ENCODE measurements around the gene SLC2A5. TPM values are rescaled to one million over a fixed set of nuclear protein-coding genes. Genes with fewer than 3 reads are reported as not detected.

SLC2A5 gene
- total and polyA plus RNA-seq, 2 donors (not counting 3 experiments of a cell fraction or from before 2014, with no cell fraction given), result not detected

GRCh38 chr1:9058465-9058864, 11.0 kb downstream of the SLC2A5 start:
- no peaks in the 10 kb centered on the region for H3K27me3 ChIP-seq (ENCODE audit: control insufficient read depth in 2 of 2, insufficient read depth in 2 of 2, low read length in 2 of 2)
- dilution Hi-C loops (cut with MboI; ENCODE audit: extremely low pct_ligation_motif_present, low sequenced_read_pairs), result no loop called here
- intact Hi-C loops (cut with micrococcal nuclease), result no loop called here
- ChIA-PET POLR2A (no interaction called here), CTCF (interaction anchor here (0.8 to 1.3 kb wide), 8 partner anchors 9 to 433 kb away, joined by 3 to 7 read pairs (median 4); no protein-coding TSS in a partner anchor)
- H3K27ac ChIP-seq (ENCODE audit: insufficient read depth, low read depth, low read length), result no peak overlapping the region
- DNase-seq (ENCODE audit: low read depth, low spot score), result no peak
- no peaks in the 10 kb centered on the region for H3K9me3 ChIP-seq (replicated peaks; ENCODE audit: control insufficient read depth, insufficient read depth, low read length)
- no peaks in the 10 kb centered on the region for H3K9me1 ChIP-seq (replicated peaks; ENCODE audit: control insufficient read depth, extremely low read depth, insufficient read depth, low read length)
- H3K9ac ChIP-seq (replicated peaks; ENCODE audit: extremely low read depth, insufficient read depth, low read length), result no peak overlapping the region
- H3K4me1 ChIP-seq (ENCODE audit: control insufficient read depth, extremely low read depth, insufficient read depth, low read length), result no peaks in the 10 kb centered on the region
- H4K20me1 ChIP-seq (replicated peaks; ENCODE audit: control insufficient read depth, extremely low read depth, insufficient read depth, low read length), result no peaks in the 10 kb centered on the region
- no peaks in the 10 kb centered on the region for H3K36me3 ChIP-seq (ENCODE audit: control insufficient read depth in 2 of 2, extremely low read depth in 1 of 2, insufficient read depth in 2 of 2, low read length in 2 of 2)
- no peak overlapping the region for H2AFZ ChIP-seq (ENCODE audit: low read depth, low read length)
- BruUV-seq (replicated peaks), result no TSS peak
- TF ChIP-seq MYC (IDR thresholded peaks at IDR 0.05; ENCODE audit: low read depth, low read length) (no peak), MAX (IDR thresholded peaks at IDR 0.05; ENCODE audit: insufficient read depth, insufficient read length) (no peak), POLR2AphosphoS5 (IDR thresholded peaks at IDR 0.05; ENCODE audit: insufficient read depth, low read depth, low read length) (no peak), EZH2 (IDR thresholded peaks at IDR 0.05; ENCODE audit: borderline replicate concordance, low read depth, low read length, severe bottlenecking) (no peak), POLR2A (IDR thresholded peaks at IDR 0.05; ENCODE audit: low read depth, low read length) (no peak), JUN (IDR thresholded peaks at IDR 0.05; ENCODE audit: borderline replicate concordance, insufficient read depth, insufficient read length, low read depth) (no peak), FOS (IDR thresholded peaks at IDR 0.05; ENCODE audit: borderline replicate concordance, insufficient read depth, low read length) (no peak), CTCF (IDR thresholded peaks at IDR 0.05; ENCODE audit: extremely low read depth in 1 of 2, insufficient read depth in 1 of 2, low read depth in 1 of 2, low read length in 2 of 2) (no peak), GATA2 (IDR thresholded peaks at IDR 0.05; ENCODE audit: insufficient read depth, insufficient read length, low read depth, low read length) (no peak)
- H3K4me2 ChIP-seq (ENCODE audit: insufficient read depth, low read length), result no peak overlapping the region
- no peak overlapping the region for H3K4me3 ChIP-seq (replicated peaks in 1 of 3; ENCODE audit: insufficient read depth in 1 of 3, low read depth in 1 of 3, low read length in 3 of 3)
- no peak for FAIRE-seq
- H3K79me2 ChIP-seq (ENCODE audit: control insufficient read depth, insufficient read depth, low read length), result no peaks in the 10 kb centered on the region

All from endothelial cell of umbilical vein (primary cell).